ENCODE data around the gene EVI5. TPM values are rescaled to one million over a fixed set of nuclear protein-coding genes. Genes with fewer than 3 reads are reported as not detected.

The EVI5 gene
- total RNA-seq, 4 donors from 2014 or later, result 16.3 to 135 (median 33.7) TPM

- Histone ChIP-seq H3K27me3 (no peaks in the 10 kb centered on the region), H3K9me3 (no peaks in the 10 kb centered on the region), H3K4me1 (no peaks in the 10 kb centered on the region), H3K4me3 (no peak overlapping the region), H3K36me3 (no peaks in the 10 kb centered on the region), H3K27ac (no peak overlapping the region)
- TF ChIP-seq, protein P1, sequence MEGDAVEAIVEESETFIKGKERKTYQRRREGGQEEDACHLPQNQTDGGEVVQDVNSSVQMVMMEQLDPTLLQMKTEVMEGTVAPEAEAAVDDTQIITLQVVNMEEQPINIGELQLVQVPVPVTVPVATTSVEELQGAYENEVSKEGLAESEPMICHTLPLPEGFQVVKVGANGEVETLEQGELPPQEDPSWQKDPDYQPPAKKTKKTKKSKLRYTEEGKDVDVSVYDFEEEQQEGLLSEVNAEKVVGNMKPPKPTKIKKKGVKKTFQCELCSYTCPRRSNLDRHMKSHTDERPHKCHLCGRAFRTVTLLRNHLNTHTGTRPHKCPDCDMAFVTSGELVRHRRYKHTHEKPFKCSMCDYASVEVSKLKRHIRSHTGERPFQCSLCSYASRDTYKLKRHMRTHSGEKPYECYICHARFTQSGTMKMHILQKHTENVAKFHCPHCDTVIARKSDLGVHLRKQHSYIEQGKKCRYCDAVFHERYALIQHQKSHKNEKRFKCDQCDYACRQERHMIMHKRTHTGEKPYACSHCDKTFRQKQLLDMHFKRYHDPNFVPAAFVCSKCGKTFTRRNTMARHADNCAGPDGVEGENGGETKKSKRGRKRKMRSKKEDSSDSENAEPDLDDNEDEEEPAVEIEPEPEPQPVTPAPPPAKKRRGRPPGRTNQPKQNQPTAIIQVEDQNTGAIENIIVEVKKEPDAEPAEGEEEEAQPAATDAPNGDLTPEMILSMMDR (IDR thresholded peaks at IDR 0.05), result no peak
- TF ChIP-seq POLR2A (IDR thresholded peaks at IDR 0.05), result no peak
- no peak for DNase-seq
These were observed 281.0 kb downstream of the EVI5 start for GRCh38 chr1:92503926-92504285.

DNA sequence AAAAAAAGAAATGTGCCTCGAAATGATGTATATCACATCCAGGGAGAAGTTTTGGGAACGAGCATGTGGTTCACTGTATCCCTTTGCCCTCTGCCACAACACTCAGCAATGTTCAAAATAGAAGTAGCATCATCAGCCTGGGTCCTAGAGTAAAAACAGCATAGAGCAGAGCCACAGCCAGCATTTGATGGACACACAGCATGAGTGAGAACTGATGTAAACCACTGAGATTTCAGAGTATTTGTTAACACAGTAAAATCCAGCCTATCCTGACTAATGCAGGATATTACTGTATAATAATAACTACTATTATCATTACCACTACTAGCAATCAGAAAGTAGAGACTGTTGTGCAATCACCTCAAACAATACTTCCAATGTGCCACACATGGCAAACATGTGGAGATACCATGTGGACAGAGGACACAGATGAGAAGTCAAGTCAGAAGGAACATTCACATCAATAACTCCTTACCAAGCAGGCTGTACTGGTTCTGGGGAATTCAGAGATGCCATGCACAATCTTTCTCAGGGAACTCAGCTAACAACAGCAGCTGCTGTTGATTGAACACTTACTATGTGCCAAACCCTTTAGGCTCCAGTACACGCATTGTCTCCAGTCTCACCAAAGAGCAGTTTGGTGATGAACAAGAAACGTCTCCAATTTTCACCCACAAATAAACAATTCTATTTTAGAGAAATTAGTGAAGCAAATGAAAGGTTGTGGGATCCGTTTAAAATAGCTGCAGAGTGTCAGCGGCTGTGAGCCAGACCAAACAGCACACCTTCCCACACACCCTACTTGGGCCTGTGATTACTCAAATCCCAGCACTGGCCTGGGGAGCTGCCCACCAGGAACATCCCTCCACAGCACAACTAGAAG, 281.6 kb downstream of the EVI5 start:
- TF ChIP-seq POLR2A (IDR thresholded peaks at IDR 0.05), result no peak

DNA sequence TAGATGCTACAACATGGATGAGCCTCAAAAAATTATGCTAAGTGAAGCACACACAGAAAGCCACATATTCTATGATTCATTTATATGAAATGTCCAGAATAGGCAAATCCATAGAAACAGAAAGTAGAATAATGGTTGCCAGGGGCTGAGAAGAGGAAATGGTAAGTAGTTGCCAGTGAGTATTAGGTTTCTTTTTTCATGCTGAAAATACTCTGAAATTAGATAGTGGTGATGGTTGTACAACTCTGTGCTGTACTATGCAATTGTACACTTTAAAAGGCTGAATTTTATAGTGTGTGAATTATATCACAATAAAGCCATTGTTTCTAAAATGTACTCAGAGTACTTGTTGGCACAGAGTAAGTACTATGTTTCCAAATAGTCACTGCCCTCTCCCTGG, 282.7 kb downstream of the EVI5 start:
- no peaks in the 10 kb centered on the region for H3K36me3 ChIP-seq
- no peak overlapping the region for H3K4me3 ChIP-seq
- H3K27ac ChIP-seq, result no peak overlapping the region
- H3K27me3 ChIP-seq, result no peaks in the 10 kb centered on the region
- no peak for DNase-seq
- no peaks in the 10 kb centered on the region for H3K9me3 ChIP-seq
- no peak for TF ChIP-seq POLR2A (IDR thresholded peaks at IDR 0.05)
- TF ChIP-seq, protein P1 (IDR thresholded peaks at IDR 0.05), result no peak
- no peaks in the 10 kb centered on the region for H3K4me1 ChIP-seq

More for the DNA sequence above, 281.6 kb downstream of the EVI5 start:
- H3K27ac ChIP-seq, result no peak overlapping the region
- no peaks in the 10 kb centered on the region for H3K36me3 ChIP-seq
- H3K4me3 ChIP-seq, result no peak overlapping the region
- no peaks in the 10 kb centered on the region for H3K9me3 ChIP-seq
- no peaks in the 10 kb centered on the region for H3K27me3 ChIP-seq
- DNase-seq, result no peak
- H3K4me1 ChIP-seq, result no peaks in the 10 kb centered on the region

DNA sequence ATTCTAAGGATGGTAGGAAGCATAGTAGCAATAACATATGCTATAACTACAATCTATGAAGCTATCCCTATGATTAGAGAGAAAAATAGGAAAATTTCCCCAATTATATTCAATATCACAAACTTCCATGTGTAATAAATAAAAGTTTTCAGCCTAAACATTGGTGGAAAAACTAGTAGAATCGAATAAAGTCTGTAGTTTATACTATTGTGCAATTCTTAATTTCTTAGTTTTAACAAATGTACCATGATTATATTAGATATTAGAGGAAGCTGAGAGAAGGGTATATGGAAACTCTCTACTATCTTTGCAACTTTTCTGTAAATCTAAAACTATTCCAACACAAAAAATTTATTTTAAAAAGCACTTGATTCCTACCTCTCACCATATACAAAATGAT, 284.4 kb downstream of the EVI5 start:
- H3K4me1 ChIP-seq, result no peaks in the 10 kb centered on the region
- TF ChIP-seq, protein P1 (IDR thresholded peaks at IDR 0.05), result no peak
- no peak for TF ChIP-seq POLR2A (IDR thresholded peaks at IDR 0.05)
- H3K27me3 ChIP-seq, result no peaks in the 10 kb centered on the region
- no peaks in the 10 kb centered on the region for H3K36me3 ChIP-seq
- no peak for DNase-seq
- H3K9me3 ChIP-seq, result no peaks in the 10 kb centered on the region
- H3K4me3 ChIP-seq, result no peak overlapping the region
- no peak overlapping the region for H3K27ac ChIP-seq

GRCh38 chr1:92495392-92496063, 289.4 kb downstream of the EVI5 start:
- Histone ChIP-seq H3K9me3 (no peaks in the 10 kb centered on the region), H3K36me3 (no peaks in the 10 kb centered on the region), H3K27me3 (no peaks in the 10 kb centered on the region), H3K4me3 (no peak overlapping the region), H3K27ac (no peak overlapping the region), H3K4me1 (no peaks in the 10 kb centered on the region)
- no peak for TF ChIP-seq POLR2A (IDR thresholded peaks at IDR 0.05)
- TF ChIP-seq, protein P1 (IDR thresholded peaks at IDR 0.05), result no peak
- DNase-seq, result no peak

DNA sequence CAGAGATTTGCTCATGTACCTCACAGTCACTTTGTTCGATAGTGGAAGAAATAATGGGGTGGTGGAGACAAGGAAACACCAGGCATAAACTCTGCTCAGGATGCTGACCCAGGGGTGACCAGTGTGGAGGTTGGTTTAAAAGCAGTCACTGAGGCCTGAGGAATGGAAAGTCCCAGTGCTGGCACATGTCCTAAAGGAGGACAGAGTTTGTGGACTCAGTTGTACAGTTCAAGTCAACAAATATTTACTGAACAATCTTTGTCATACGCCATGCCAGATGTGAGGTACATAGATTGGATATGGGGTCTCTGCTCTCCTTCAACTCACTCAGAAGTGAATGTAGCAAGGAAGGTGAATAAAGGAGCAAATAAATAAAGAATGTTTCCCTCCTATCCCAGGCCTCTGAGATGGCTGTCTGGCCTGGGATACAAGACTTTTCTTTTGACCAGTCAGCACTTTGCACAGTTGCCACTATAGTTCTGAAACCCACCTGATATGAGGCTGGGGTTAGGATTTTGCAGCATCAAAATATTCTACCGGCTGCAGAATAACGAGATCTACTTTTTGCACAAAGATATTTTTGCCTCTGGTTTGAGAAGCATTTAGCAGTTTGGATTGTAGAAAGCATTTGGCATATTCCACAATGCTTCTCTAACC, 290.3 kb downstream of the EVI5 start:
- no peaks in the 10 kb centered on the region for H3K4me1 ChIP-seq
- H3K27ac ChIP-seq, result no peak overlapping the region
- H3K36me3 ChIP-seq, result no peaks in the 10 kb centered on the region
- DNase-seq, result no peak
- H3K27me3 ChIP-seq, result no peaks in the 10 kb centered on the region
- TF ChIP-seq, protein P1 (IDR thresholded peaks at IDR 0.05), result no peak
- no peak for TF ChIP-seq POLR2A (IDR thresholded peaks at IDR 0.05)
- H3K4me3 ChIP-seq, result no peak overlapping the region
- H3K9me3 ChIP-seq, result no peaks in the 10 kb centered on the region

Data from Peyer's patch (tissue), 4 donors.